Measurements from ENCODE around the gene VAV3. TPM values are rescaled to one million over a fixed set of nuclear protein-coding genes. Genes with fewer than 3 reads are reported as not detected.
A peak's percentile ranks its signal among the peaks of the same experiment; 100 is the strongest.

Gene VAV3
- polyA plus RNA-seq, 1 of the 3 experiments (the other 2 are of a cell fraction), result not detected

DNA sequence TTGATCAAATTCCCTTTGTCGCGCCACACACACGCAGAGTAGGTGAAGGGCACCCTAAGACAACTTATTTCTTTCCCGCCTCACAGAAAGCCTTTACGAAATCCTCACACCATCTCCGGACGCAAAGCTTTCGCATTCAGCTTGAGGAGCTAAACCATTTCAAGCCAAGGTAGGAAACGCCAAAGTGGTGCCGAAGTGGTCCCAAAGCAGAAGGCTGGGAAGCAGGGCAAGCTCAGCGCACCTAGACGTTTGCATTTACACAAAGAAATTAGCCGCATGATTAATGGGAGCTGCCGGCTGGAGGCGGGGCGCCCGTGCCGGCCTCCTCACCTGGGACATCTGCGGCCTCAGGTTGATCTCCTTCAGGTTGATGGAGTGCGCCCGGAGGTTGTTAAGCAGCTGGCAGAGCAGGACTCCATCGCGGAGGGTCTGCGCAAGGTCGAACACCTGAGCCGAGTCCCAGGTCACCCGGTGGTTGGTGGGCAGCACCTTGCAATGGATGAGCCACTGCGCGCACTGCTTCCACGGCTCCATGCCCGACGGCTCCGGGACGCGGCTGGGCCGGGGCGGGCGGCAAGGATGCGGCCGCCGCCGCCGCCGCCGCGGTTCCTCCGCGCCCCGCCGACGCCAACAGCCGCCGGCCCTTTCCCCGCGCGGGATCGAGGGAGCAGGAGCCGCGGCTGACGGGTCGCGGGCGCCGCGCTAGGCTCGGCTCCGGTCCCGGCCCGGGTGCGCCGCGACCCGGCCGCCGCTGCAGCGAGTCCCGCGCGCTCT lies 457 bp downstream of the VAV3 start (continued):
- TF ChIP-seq, protein P1, sequence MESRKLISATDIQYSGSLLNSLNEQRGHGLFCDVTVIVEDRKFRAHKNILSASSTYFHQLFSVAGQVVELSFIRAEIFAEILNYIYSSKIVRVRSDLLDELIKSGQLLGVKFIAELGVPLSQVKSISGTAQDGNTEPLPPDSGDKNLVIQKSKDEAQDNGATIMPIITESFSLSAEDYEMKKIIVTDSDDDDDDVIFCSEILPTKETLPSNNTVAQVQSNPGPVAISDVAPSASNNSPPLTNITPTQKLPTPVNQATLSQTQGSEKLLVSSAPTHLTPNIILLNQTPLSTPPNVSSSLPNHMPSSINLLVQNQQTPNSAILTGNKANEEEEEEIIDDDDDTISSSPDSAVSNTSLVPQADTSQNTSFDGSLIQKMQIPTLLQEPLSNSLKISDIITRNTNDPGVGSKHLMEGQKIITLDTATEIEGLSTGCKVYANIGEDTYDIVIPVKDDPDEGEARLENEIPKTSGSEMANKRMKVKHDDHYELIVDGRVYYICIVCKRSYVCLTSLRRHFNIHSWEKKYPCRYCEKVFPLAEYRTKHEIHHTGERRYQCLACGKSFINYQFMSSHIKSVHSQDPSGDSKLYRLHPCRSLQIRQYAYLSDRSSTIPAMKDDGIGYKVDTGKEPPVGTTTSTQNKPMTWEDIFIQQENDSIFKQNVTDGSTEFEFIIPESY (IDR thresholded peaks at IDR 0.05; ENCODE audit: borderline replicate concordance, low read depth), result no peak
- TF ChIP-seq, protein P2, sequence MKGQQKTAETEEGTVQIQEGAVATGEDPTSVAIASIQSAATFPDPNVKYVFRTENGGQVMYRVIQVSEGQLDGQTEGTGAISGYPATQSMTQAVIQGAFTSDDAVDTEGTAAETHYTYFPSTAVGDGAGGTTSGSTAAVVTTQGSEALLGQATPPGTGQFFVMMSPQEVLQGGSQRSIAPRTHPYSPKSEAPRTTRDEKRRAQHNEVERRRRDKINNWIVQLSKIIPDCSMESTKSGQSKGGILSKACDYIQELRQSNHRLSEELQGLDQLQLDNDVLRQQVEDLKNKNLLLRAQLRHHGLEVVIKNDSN (IDR thresholded peaks at IDR 0.05; ENCODE audit: borderline replicate concordance, low read depth), result no peak
- no peak for TF ChIP-seq MXI1 (IDR thresholded peaks at IDR 0.05; ENCODE audit: low read depth, low read length)

DNA sequence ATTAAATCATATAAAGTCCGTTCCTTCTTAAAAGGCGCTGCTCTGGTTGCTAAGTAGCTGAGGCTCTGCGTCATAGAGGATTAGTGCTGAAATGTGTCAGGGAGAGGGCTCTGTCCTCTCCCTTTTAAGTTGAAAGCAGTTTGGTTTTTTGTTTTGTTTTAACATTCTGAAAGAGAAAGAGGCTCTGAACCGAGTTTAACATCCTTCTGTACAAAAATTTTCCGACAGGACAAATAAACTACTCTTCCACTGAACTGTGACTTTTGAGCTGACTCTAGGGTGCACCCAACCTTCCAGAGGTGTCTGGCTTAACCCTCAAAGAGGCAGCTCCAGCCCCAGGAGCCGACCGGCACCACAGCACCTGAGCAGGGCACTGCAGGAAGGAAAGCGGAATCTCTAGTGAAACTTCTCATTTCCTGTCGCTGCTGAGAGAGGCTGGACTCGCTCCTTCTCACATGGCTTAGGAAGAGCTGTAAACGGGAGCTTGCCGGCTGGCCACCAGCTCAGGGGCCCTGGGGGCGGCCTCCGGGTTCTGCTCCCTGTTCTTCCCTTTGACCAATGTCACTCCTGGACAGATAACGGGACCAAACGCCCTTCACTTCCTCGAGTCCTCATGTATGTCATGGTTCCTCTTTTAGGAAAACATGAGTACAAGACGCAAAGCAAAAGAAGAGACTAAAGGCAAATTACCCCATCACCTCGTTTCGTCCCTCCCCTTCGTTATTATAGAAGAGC lies 1.2 kb downstream of the VAV3 start:
- peaks cover 19% of the 10 kb centered on the region for H3K27me3 ChIP-seq (ENCODE audit: insufficient read depth)

DNA sequence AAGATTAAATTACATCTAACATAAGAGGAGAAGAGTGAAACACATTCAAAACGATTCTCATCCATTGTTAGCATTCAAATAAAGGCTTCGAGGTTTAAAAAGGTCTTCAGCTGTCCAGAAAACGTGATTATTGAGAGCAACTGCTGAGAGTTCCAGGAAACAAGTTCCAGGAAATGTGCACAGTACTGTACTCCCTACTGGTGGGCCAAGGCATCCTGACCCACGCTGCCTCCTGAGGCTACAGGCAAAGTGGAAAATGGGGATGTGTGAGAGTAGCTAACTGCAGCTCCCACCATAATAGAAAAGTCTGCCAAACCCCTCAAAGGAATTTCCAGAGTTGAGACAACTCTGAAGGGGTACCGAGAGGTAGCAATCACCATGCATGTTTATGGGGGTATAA lies 2.0 kb downstream of the VAV3 start:
- 32% methylated on average over 4 of the region's 5 CpGs for WGBS (ENCODE audit: low lambda C conversion rate)
- DNase-seq, result no peak
- no peak overlapping the region for H3K9ac ChIP-seq
- peaks cover 0 to 9% of the 10 kb centered on the region in 2 experiments; a peak in 1 of 4 replicates for H3K4me1 ChIP-seq (ENCODE audit: control insufficient read depth in 1 of 2, insufficient read depth in 2 of 2, low read depth in 1 of 2, low read length in 1 of 2)
- no peak overlapping the region for H3K4me2 ChIP-seq
- no peaks in the 10 kb centered on the region for H3F3A ChIP-seq (replicated peaks; ENCODE audit: insufficient read depth)
- no peak overlapping the region for H2AFZ ChIP-seq (ENCODE audit: low read depth)
- ChIA-PET CTCF (interaction anchor here (2.0 to 2.7 kb wide), 2 partner anchors 163 to 181 kb away, joined by 6 to 12 read pairs; no protein-coding TSS in a partner anchor), POLR2A (no interaction called here)
- H3K79me2 ChIP-seq (ENCODE audit: insufficient read depth), result no peaks in the 10 kb centered on the region
- peaks cover 19% of the 10 kb centered on the region for H3K27me3 ChIP-seq (ENCODE audit: insufficient read depth)
- no peaks in the 10 kb centered on the region for H3K9me3 ChIP-seq
- TF ChIP-seq RXRA (IDR thresholded peaks at IDR 0.05; ENCODE audit: borderline replicate concordance, low read depth) (no peak), MXI1 (IDR thresholded peaks at IDR 0.05; ENCODE audit: low read depth, low read length) (no peak), RFX5 (IDR thresholded peaks at IDR 0.05; ENCODE audit: low read length) (no peak), TEAD4 (IDR thresholded peaks at IDR 0.05; ENCODE audit: borderline replicate concordance, insufficient read depth) (no peak), TAF1 (IDR thresholded peaks at IDR 0.05; ENCODE audit: borderline replicate concordance, low read depth, low read length) (no peak), CHD2 (IDR thresholded peaks at IDR 0.05; ENCODE audit: low read length, partially characterized antibody) (no peak), POLR2AphosphoS5 (IDR thresholded peaks at IDR 0.05; ENCODE audit: low read depth, low read length) (no peak), YY1 (IDR thresholded peaks at IDR 0.05; ENCODE audit: low read depth) (no peak)
- TF ChIP-seq, protein P3, sequence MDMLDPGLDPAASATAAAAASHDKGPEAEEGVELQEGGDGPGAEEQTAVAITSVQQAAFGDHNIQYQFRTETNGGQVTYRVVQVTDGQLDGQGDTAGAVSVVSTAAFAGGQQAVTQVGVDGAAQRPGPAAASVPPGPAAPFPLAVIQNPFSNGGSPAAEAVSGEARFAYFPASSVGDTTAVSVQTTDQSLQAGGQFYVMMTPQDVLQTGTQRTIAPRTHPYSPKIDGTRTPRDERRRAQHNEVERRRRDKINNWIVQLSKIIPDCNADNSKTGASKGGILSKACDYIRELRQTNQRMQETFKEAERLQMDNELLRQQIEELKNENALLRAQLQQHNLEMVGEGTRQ (IDR thresholded peaks at IDR 0.05; ENCODE audit: borderline replicate concordance, low read depth, low read length), result no peak
- H3K4me3 ChIP-seq (ENCODE audit: low read depth in 2 of 2, low read length in 1 of 2), result no peak overlapping the region
- H3K9me2 ChIP-seq, result no peaks in the 10 kb centered on the region
- no peaks in the 10 kb centered on the region for H3K36me3 ChIP-seq (replicated peaks in 1 of 2; ENCODE audit: control insufficient read depth in 1 of 2, insufficient read depth in 2 of 2, low read length in 1 of 2)
- no peak overlapping the region for H3K27ac ChIP-seq (ENCODE audit: low read depth in 2 of 2, low read length in 1 of 2)
- no peaks in the 10 kb centered on the region for H4K20me1 ChIP-seq (ENCODE audit: insufficient read depth)

More for the DNA sequence above, 1.2 kb downstream of the VAV3 start:
- Histone ChIP-seq H3K4me3 (ENCODE audit: low read depth in 2 of 2, low read length in 1 of 2) (no peak overlapping the region), H3K27ac (ENCODE audit: low read depth in 2 of 2, low read length in 1 of 2) (no peak overlapping the region), H3K9me2 (no peaks in the 10 kb centered on the region), H2AFZ (ENCODE audit: low read depth) (no peak overlapping the region), H3F3A (replicated peaks; ENCODE audit: insufficient read depth) (no peaks in the 10 kb centered on the region), H3K4me2 (no peak overlapping the region), H3K79me2 (ENCODE audit: insufficient read depth) (no peaks in the 10 kb centered on the region), H3K4me1 (ENCODE audit: control insufficient read depth in 1 of 2, insufficient read depth in 2 of 2, low read depth in 1 of 2, low read length in 1 of 2) (peaks cover 0 to 9% of the 10 kb centered on the region in 2 experiments; a peak in 1 of 4 replicates), H3K9ac (no peak overlapping the region), H3K36me3 (replicated peaks in 1 of 2; ENCODE audit: control insufficient read depth in 1 of 2, insufficient read depth in 2 of 2, low read length in 1 of 2) (no peaks in the 10 kb centered on the region), H4K20me1 (ENCODE audit: insufficient read depth) (no peaks in the 10 kb centered on the region), H3K9me3 (no peaks in the 10 kb centered on the region)
- 50% methylated on average over 18 of the region's 21 CpGs for WGBS (ENCODE audit: low lambda C conversion rate)
- DNase-seq, result peak; percentile 23
- ChIA-PET POLR2A (no interaction called here), CTCF (interaction anchor here (0.8 to 2.7 kb wide), 6 partner anchors 10 to 181 kb away, joined by 3 to 12 read pairs (median 4); no protein-coding TSS in a partner anchor)
- TF ChIP-seq YY1 (IDR thresholded peaks at IDR 0.05; ENCODE audit: low read depth) (no peak), RAD21 (IDR thresholded peaks at IDR 0.05; ENCODE audit: low read length) (no peak)
- TF ChIP-seq, protein P2 (IDR thresholded peaks at IDR 0.05; ENCODE audit: borderline replicate concordance, low read depth), result no peak
